DMS 273 (cell line): ENCODE results near the gene MIPOL1.
"Not testable (repeated sequence)": the region's sequence is repeated elsewhere in the genome, so short reads cannot be mapped to it uniquely, and the experiment has no call there.

ENCODE experiments used
- DNase-seq: peaks from one replicate; lab custom pipeline; 2025; ENCODE audit not compliant: unreplicated experiment; lab: John Stamatoyannopoulos, UW

Gene MIPOL1

GRCh38 chr14:37232907-37233481 is 35.3 kb downstream of the MIPOL1 start:
- DNase-seq = peak; percentile 77

GRCh38 chr14:37234222-37234621 is 36.5 kb downstream of the MIPOL1 start:
- no peak for DNase-seq

DNA sequence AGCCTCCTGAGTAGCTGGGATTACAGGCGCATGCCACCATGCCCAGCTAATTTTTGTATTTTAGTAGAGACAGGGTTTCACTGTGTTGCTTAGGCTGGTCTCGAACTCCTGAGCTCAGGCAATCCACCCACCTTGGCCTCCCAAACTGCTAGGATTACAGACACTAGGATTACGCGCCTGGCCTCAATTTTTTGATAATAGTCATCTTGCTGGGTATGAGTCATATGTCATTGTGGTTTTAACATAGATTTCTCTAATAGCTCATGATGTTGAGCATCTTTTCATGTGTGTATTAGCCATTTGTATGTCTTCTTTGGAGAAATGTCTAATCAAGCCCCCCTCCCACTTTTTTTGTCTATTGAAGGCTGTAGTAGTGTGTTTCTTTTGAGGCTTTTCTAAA is 38.3 kb downstream of the MIPOL1 start:
- DNase-seq = not testable (repeated sequence)

- no peak for DNase-seq
Measured at GRCh38 chr14:37237094-37237493, 39.4 kb downstream of the MIPOL1 start.

- DNase-seq = no peak
Measured at GRCh38 chr14:37237735-37238200, 40.0 kb downstream of the MIPOL1 start.

- no peak for DNase-seq
Measured at GRCh38 chr14:37241198-37241597, 43.5 kb downstream of the MIPOL1 start.

DNA sequence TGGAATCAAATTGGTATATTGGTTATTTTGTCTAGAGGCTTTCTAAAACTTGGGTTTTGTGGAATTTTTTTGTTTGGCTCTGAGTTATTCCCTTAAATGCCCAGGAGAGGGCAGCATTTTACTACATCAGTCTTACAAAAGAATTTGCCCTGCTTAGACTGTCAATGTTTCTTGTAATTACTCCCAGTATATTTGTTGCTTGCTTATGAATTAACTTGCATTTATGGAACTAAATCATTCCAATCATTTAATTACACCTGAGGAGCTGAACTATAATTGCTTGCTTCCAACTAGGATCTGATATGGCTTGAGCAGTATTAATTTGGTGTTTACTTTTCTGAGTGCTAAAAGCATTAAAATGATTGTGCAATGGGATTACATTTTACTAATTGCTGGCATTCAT is 48.7 kb downstream of the MIPOL1 start:
- DNase-seq = peak; percentile 69

DNA sequence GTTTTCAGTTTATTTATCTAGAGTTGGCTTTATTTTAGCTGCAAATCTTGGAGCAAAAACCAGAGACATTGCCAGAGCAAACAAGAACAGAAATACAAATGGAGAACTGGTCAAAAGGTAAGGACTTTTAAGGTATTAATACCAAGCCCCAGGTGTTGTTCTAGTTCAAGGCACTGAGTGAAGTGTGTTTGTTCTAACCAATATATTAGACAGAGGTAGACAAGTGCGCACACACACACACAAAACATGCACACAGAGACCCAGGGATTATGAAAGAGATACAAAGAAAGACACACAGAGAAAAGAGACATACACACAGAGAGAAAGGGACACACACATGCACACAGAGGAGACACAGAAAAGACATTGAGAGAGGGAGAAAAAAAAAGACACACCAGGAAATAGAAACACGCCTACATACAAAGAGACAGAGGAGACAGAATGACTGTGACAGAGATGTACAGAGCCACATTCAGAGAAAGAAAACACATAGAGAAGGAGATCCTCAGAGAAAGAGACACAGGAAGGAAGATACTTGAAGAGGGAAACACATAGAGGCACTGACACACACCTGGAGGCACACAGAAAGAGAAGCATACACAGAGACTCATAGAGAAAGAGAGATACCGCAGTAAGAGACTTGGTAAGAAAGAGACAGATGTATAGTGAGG is 50.2 kb downstream of the MIPOL1 start:
- no peak for DNase-seq

DNA sequence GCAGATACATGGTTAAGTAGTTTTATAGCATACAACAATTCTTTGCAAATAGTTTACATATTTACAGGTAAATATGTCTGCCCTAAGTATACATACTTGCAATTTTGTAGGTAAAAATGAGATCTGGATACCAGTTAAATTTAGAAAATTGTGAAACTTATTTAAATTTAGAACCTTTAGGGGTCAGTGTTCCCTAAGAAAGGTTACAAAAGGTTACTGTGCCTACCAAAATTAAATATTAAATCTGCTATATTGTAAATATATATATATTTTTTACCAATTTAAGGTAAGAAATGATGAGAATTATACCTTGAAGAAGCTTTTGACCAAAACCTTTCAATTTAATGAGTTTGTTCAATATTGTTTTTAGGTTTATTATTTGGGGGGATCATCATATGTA is 54.0 kb downstream of the MIPOL1 start:
- DNase-seq = no peak

DNA sequence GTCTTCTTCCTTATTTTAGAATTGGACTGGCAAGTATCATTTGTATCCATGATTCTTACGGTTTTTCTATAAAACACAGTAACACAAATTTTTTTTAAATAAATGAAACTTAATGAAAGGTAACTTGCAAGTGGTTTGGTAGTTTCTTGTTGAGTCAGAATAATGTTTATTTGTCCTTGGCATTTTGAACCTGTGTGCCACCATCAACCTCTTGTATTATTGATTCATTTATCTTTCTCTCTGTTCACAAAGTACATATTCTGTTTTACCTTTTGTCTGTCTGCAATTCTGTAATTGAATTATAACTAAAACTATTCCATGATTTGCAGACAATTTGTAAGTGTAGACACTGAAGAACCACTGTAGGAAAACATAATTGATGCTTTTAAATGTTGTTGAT is 54.7 kb downstream of the MIPOL1 start:
- no peak for DNase-seq

GRCh38 chr14:37253905-37254304 is 56.2 kb downstream of the MIPOL1 start:
- peak; percentile 21 for DNase-seq

DNA sequence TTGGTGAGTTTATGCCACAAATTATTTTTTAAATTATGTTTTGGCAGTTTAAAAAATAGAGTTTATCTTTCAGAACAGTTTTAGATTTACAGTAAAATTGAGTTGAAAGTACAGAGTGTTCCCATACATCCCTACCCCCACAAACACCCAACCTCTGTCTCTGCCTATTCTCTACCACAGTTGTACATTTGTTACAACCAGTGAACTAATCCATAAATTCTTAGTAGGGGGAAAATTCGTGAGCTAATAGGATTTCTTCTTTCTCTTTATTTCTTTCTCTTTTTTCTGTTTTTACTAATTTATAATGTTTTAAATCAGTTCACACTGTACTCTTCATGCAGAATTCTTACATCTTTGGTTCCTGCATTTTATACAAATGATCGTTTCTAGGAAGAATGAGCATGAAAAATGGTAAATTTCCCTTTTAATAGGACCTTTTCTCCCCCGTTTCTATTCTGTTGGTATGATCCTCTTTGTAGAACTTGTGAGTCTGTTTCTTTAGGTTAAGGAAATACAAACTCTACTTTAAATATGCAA is 56.7 kb downstream of the MIPOL1 start:
- DNase-seq = no peak

DNA sequence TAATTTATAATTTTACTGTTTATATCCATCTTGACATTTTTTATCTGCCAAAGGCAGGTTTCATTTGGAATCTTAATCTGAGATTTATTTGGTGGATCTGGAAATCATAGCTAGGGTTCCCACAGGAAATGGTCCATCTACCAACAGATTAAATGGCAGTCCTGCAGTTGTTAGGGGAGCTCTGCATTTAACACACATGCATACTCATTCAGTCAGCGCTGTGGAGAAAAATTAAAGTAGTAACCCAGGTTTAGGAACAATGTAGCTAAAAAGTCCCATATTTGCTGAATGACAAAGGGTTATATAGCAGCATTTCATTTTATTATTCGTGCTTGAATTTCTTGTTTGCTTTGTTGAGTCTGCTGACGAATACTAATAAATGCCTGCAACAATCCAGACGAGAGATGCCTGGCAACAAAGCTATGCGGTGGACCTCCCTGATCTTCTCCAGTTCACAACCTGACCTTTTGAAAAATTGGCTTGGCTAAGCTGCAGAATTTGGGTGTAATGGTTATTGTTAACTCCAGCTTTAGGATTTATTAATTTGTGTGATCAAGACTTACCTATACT is 59.8 kb downstream of the MIPOL1 start:
- DNase-seq = no peak

GRCh38 chr14:37262649-37263048 is 64.9 kb downstream of the MIPOL1 start:
- no peak for DNase-seq

GRCh38 chr14:37263656-37264236 is 66.0 kb downstream of the MIPOL1 start:
- DNase-seq = no peak

GRCh38 chr14:37268788-37269187 is 71.1 kb downstream of the MIPOL1 start:
- DNase-seq = no peak

- no peak for DNase-seq
Measured at GRCh38 chr14:37270629-37271028, 72.9 kb downstream of the MIPOL1 start.

- no peak for DNase-seq
Measured at GRCh38 chr14:37272569-37272968, 74.8 kb downstream of the MIPOL1 start.

DNA sequence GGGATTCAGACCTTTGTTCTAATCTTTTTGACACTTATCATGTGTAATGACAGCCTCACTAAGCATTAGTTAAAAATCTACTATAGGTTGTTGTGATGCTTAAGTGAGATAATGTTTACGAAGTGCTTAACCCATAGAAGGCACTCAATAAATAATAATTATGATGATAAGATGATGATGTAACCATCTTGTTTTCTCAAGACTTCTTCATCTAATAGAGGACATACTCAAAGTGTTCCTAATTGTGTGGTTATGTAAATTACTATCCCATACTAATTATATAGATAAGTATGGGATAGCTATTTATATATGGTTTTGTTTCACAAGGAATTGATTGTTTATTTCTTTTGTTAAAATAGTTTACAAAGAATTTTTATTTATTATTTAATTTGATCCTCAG is 76.9 kb downstream of the MIPOL1 start:
- no peak for DNase-seq

GRCh38 chr14:37275963-37276362 is 78.2 kb downstream of the MIPOL1 start:
- no peak for DNase-seq

- no peak for DNase-seq
Measured at GRCh38 chr14:37278636-37279538, 81.2 kb downstream of the MIPOL1 start.
